HG03571 (cell line): Measurements from ENCODE around the gene SDK1.
"Not testable (repeated sequence)": the region's sequence is repeated elsewhere in the genome, so short reads cannot be mapped to it uniquely, and the experiment has no call there.

ENCODE experiments used
- ATAC-seq: cut with Tn5 transposase; IDR thresholded peaks from one replicate; pipeline ENCODE4 v1.9.1; 2021; ENCODE audit not compliant: unreplicated experiment

The SDK1 gene

GRCh38 chr7:4274286-4274685 lies 973.2 kb downstream of the SDK1 start:
- ATAC-seq = no peak

GRCh38 chr7:4277936-4278335 lies 976.9 kb downstream of the SDK1 start:
- ATAC-seq = no peak

GRCh38 chr7:4279216-4279615 lies 978.2 kb downstream of the SDK1 start:
- ATAC-seq = no peak

GRCh38 chr7:4281231-4281993 lies 980.4 kb downstream of the SDK1 start:
- no peak for ATAC-seq

- ATAC-seq = no peak
Measured at GRCh38 chr7:4282434-4283223, 981.6 kb downstream of the SDK1 start.

GRCh38 chr7:4286351-4286750 lies 985.3 kb downstream of the SDK1 start:
- no peak for ATAC-seq

GRCh38 chr7:4288791-4289394 lies 987.8 kb downstream of the SDK1 start:
- ATAC-seq = no peak

GRCh38 chr7:4297165-4297917 lies 996.3 kb downstream of the SDK1 start:
- no peak for ATAC-seq

GRCh38 chr7:4297918-4298219 lies 996.8 kb downstream of the SDK1 start:
- no peak for ATAC-seq

GRCh38 chr7:4299431-4299830 lies 998.4 kb downstream of the SDK1 start:
- no peak for ATAC-seq

- ATAC-seq = no peak
Measured at GRCh38 chr7:4302203-4302905, 1001.3 kb downstream of the SDK1 start.

- no peak for ATAC-seq
Measured at GRCh38 chr7:4307316-4308204, 1006.5 kb downstream of the SDK1 start.

GRCh38 chr7:4308205-4308590 lies 1007.1 kb downstream of the SDK1 start:
- ATAC-seq = no peak

GRCh38 chr7:4313911-4314310 lies 1012.9 kb downstream of the SDK1 start:
- not testable (repeated sequence) for ATAC-seq

GRCh38 chr7:4314316-4314715 lies 1013.3 kb downstream of the SDK1 start:
- not testable (repeated sequence) for ATAC-seq
